Fibroblast of villous mesenchyme (primary cell): ENCODE measurements around the gene ADAMTS2. TPM values are rescaled to one million over a fixed set of nuclear protein-coding genes. Genes with fewer than 3 reads are reported as not detected.

Experiments
- DNase-seq: peaks from one replicate; pipeline ENCODE4 v3.0.0-alpha.2; 2010; ENCODE audit warnings: low read depth
- H3K4me3 ChIP-seq: 2 replicates; pipeline ENCODE4 v1.5.1; 2011; ENCODE audit warnings: low read depth, mild to moderate bottlenecking, low read length
- total RNA-seq: library from RNA; depleted of rRNA; stranded (reverse); fragments of >200 nt; gene quantifications from 2 replicates; pipeline ENCODE4 v1.2.3, GENCODE V29; 2012
- TF ChIP-seq, protein P1 (sequence below): IDR thresholded peaks from 2 replicates; pipeline ENCODE4 v1.5.1; 2012; ENCODE audit warnings: low read depth, mild to moderate bottlenecking, low read length; ENCODE audit not compliant: insufficient read depth

ADAMTS2 gene
- total RNA-seq, 1 donor = 30.2 TPM

DNA sequence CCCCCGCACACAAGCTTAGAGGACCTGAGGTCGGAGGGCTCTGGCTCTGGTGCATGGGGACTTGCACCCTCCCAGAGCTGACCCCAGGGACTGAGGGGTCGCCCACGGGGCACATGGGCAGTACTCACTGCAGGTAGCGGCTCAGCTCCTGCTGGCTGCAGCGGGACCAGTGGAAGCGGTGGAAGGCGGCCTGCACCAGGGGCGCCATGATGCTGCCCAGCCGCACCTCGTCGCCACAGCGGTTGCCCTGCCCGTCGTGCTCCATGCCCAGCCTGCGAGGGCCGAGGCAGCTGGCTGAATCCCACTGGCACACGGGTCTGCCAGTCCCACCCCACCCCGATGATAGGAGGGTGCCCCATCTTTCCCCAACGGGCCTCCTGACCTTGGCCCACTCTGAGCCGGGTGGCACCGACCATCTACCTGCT, 191.3 kb downstream of the ADAMTS2 start:
- TF ChIP-seq, protein P1, sequence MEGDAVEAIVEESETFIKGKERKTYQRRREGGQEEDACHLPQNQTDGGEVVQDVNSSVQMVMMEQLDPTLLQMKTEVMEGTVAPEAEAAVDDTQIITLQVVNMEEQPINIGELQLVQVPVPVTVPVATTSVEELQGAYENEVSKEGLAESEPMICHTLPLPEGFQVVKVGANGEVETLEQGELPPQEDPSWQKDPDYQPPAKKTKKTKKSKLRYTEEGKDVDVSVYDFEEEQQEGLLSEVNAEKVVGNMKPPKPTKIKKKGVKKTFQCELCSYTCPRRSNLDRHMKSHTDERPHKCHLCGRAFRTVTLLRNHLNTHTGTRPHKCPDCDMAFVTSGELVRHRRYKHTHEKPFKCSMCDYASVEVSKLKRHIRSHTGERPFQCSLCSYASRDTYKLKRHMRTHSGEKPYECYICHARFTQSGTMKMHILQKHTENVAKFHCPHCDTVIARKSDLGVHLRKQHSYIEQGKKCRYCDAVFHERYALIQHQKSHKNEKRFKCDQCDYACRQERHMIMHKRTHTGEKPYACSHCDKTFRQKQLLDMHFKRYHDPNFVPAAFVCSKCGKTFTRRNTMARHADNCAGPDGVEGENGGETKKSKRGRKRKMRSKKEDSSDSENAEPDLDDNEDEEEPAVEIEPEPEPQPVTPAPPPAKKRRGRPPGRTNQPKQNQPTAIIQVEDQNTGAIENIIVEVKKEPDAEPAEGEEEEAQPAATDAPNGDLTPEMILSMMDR = no peak
- no peak overlapping the region for H3K4me3 ChIP-seq
- no peak for DNase-seq

DNA sequence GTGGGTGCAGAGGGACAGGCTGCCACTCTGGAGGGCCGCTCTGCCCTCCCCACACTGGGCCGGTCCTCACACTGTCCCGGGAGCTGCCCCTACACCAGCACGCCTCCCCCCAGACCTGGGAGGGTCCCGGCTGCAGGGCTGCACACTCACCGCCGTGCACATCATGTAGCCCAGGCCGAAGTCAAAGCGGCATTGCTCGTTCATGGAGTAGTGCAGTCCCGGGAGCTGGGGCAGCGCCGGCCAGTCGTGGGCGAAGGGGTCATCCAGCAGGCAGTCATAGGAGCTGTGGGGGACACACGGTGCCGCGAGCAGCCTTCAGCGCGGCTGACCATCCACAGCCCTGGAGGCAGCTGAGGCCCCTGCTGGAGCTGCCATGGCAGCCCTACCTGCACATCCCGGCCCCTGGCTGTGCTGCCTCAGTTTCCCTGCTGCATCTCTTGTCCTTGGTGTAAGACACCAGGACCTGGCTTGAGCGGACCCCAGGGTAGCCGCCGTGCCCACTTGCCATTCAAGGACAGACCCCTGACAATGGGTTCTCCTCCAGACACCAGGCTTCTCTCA, 191.8 kb downstream of the ADAMTS2 start:
- no peak for DNase-seq
- no peak overlapping the region for H3K4me3 ChIP-seq
- TF ChIP-seq, protein P1 = no peak

DNA sequence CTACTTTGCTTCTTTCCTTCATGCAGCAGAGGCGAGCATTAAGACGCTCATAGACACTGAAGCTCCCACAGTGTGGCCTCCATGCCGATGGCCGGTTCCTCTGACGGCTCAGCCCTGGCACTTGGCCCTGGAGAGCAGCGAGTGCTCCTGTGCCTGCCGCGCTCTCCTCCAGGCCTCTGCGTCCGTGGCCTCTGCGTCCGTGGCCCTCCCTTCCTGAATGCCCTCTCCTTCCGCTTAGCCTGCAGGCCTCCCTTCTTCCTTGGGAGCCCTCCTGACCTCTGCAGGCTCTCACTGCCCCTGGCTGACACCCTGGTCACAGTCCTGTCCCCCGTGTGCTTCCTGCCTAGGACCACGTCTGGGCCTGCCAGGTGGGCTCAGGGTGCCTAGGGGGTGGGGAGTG, 192.3 kb downstream of the ADAMTS2 start:
- TF ChIP-seq, protein P1 = no peak
- no peak for DNase-seq
- no peak overlapping the region for H3K4me3 ChIP-seq

DNA sequence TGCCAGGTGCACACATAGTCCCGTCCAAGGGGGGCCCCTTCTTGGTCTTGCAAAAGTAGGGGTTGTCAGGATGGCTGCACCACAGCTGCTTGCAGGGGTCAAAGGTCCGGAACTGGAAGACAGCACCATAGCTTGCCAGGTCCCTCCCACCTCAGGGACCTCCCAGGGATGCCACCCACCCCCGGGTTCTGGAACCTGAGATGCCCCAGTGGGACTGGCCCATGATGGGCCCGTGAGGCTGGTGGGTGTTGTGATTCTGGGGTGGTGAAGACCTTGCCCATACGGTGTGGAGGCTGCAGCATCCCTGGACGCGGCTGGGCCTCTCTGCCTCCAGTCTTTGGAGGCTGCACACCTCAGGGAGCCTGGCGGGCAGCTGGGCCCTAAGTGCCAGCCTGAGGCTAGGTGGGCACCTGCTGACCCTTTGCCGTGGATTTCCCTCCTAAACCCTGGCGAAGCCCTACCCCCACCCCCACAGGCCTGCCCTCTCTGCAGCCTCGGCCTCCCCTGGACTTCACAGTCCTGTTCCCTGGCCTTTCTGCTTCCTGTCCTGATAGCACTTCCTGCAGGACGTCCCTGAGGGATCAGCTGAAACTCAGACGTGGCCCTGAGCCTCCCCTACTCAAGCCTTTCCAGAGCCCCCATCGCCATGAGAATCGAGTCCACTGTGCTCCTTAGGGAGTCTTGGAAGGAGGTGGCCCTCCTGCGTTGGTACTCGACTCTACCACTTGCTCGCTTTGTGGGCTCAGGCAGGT, 192.9 kb downstream of the ADAMTS2 start:
- no peak overlapping the region for H3K4me3 ChIP-seq
- DNase-seq = no peak
- TF ChIP-seq, protein P1 = no peak

DNA sequence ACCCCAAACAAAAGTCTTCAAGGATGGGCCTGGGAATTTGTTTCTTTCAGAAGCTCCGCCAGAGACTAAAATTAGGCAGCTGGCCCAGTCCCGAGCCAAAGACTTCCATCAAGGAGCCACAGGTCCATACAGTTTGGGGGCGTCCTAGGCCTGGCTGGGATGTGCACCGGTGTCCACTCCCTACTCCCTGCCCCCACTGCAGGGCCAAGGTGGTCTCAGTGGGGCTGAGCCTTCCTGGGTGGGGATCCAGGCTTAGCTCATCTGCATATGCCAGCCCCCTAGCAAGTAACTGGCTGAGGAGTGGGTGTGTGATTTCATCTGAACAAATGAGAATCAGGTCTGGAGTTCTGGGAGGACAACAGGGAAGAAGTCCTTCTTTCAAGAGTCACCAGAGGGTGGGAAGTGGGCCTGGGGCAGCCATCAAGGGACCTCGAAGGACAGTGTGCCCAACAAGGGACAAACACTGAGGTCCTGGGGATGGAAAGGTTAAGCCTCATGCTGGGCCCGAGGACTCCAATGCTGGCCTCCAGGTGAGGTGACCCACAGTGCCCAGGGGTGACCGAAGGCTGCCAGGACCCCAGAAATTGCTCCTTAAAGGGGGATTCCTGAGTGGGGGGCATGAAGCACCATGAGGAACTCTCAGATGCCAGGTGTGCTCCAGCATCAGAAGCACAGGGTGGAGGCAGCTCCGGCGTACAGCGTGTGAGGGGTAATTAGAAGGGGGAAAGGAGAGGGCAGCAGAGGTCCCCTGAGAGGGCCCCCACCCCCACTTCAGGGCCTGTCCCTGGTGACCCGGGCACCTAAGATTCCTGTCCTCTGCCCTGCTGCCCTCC, 193.8 kb downstream of the ADAMTS2 start:
- H3K4me3 ChIP-seq = no peak overlapping the region
- TF ChIP-seq, protein P1 = no peak
- no peak for DNase-seq

DNA sequence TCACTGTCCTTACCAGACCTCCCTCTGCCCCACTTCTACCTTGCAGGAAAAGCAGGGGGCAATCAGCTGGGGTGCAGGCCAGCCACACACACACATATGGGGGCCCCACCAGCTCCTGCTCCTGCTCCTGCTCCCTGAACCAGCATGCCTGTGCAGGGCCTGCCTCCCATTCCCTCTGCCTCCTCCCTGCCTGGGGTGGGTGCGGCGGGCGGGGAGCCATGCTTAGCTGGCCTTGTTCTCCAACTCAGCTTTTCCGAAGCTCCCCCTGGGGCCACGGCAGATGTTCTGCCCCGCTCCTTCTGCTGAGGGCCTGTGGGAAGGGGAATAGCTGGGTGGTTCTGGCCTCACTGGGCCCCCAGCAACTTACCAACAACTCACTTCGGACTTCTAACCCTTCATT, 195.2 kb downstream of the ADAMTS2 start:
- TF ChIP-seq, protein P1 = no peak
- no peak for DNase-seq

More for the DNA sequence above, 195.2 kb downstream of the ADAMTS2 start:
- H3K4me3 ChIP-seq = no peak overlapping the region
